ENCODE measurements around the gene PNPLA7.

- TF ChIP-seq CTCF (IDR thresholded peaks at IDR 0.05; ENCODE audit: low read depth, low read length, missing input control) (no peak), RAD21 (IDR thresholded peaks at IDR 0.05) (no peak), NR2F2 (IDR thresholded peaks at IDR 0.05) (no peak), ATF3 (IDR thresholded peaks at IDR 0.05) (no peak), EGR1 (IDR thresholded peaks at IDR 0.05; ENCODE audit: low read depth in 2 of 2) (no peak), FOXA1 (IDR thresholded peaks at IDR 0.05) (no peak), MAX (IDR thresholded peaks at IDR 0.05) (no peak)
Observed at GRCh38 chr9:137540536-137540935, 9.7 kb downstream of the PNPLA7 start.
